Esophagus muscularis mucosa (tissue), 4 donors: ENCODE data around the gene SLC39A2. TPM values are rescaled to one million over a fixed set of nuclear protein-coding genes. Genes with fewer than 3 reads are reported as not detected.
"Not testable (repeated sequence)": the region's sequence is repeated elsewhere in the genome, so short reads cannot be mapped to it uniquely, and the experiment has no call there.

Experiments
- DNase-seq: peaks from one replicate; pipeline ENCODE4 v3.0.0-alpha.2; 2017; ENCODE audit errors: extremely low spot score
- H3K27ac ChIP-seq, 4 donors: fragments of 200-600 bp; sonication (generic); replicated peaks in 1 of 4; 1 replicate in 3 of 4; 2 replicates in 1 of 4; pipeline ENCODE4 v1.5.1; 2016 to 2019; ENCODE audit warnings: mild to moderate bottlenecking in 1 of 4
- H3K27me3 ChIP-seq, 4 donors: fragments of 200-600 bp; sonication (generic); one replicate each; pipeline versions ENCODE4 v1.5.1 to v1.6.0; 2016 to 2019
- H3K36me3 ChIP-seq, 4 donors: fragments of 200-600 bp; sonication (generic); one replicate each; pipeline ENCODE4 v1.5.1; 2016 to 2019
- H3K4me1 ChIP-seq, 4 donors: fragments of 200-600 bp; sonication (generic); one replicate each; pipeline ENCODE4 v1.5.1; 2016 to 2019
- H3K4me3 ChIP-seq, 4 donors: fragments of 200-600 bp; sonication (generic); 1 replicate in 2 of 4; 2 replicates in 2 of 4; pipeline ENCODE4 v1.5.1; 2016 to 2019; ENCODE audit warnings: mild to moderate bottlenecking in 4 of 4, moderate library complexity in 1 of 4
- H3K9me3 ChIP-seq, 4 donors: fragments of 200-600 bp; sonication (generic); 1 replicate in 3 of 4; 2 replicates in 1 of 4; pipeline ENCODE4 v1.5.1; 2016 to 2019
- CTCF ChIP-seq, 3 experiments: fragments of 200-600 bp in 2 of 3; fragments of 450-650 bp in 1 of 3; sonication (generic) in 2 of 3; IDR thresholded peaks; one replicate each; pipeline ENCODE4 v1.5.1; 2017 to 2019; ENCODE audit warnings: antibody characterized with exemption in 3 of 3, mild to moderate bottlenecking in 2 of 3, moderate library complexity in 1 of 3
- EP300 ChIP-seq: sonication (generic); formaldehyde crosslinking; IDR thresholded peaks from one replicate; pipeline ENCODE4 v1.6.1; 2017; ENCODE audit warnings: antibody characterized with exemption
- POLR2A ChIP-seq: fragments of 450-650 bp; IDR thresholded peaks from one replicate; pipeline ENCODE4 v1.6.1; 2017; ENCODE audit warnings: antibody characterized with exemption, moderate library complexity, mild to moderate bottlenecking, low read depth
- POLR2AphosphoS5 ChIP-seq, 2 donors: sonication (generic); formaldehyde crosslinking; IDR thresholded peaks; one replicate each; pipeline ENCODE4 v1.6.1; 2017; ENCODE audit warnings: antibody characterized with exemption in 2 of 2
- WGBS: methylation state at CpG from one replicate; pipeline ENCODE4 v1.1.5; 2018; 5-methylcytosine and 5-hydroxymethylcytosine counted together
- intact Hi-C: fragments of 100-400 bp; cut with DNase I; formaldehyde crosslinking; loops from one replicate; pipeline ENCODE4 v1.15.1; 2023
- total RNA-seq, 4 donors: library from RNA; depleted of rRNA; stranded (reverse); fragments of >200 nt; gene quantifications; one replicate each; pipeline versions ENCODE4 v1.1.0 to v1.2.1, GENCODE V29; 2016

SLC39A2 gene
- total RNA-seq, 4 donors from 2014 or later: not detected

GRCh38 chr14:21038441-21039422 is 39.6 kb downstream of the SLC39A2 start:
- Histone ChIP-seq H3K9me3 (no peaks in the 10 kb centered on the region), H3K27me3 (no peaks in the 10 kb centered on the region), H3K4me3 (peak overlapping the region in 3 of 4 donors; percentile 4 to 24 (median 4)), H3K4me1 (peaks cover 33 to 39% (median 38%) of the 10 kb centered on the region in 4 donors), H3K36me3 (no peaks in the 10 kb centered on the region), H3K27ac (peak overlapping the region; percentile 74 to 81 (median 77))
- intact Hi-C loops: no loop called here
- WGBS: 16% methylated on average over 10 of the region's 10 CpGs
- TF ChIP-seq CTCF (IDR thresholded peaks at IDR 0.05): no peak
- TF ChIP-seq POLR2AphosphoS5 (IDR thresholded peaks at IDR 0.05): peak; percentile 74 to 85
- peak; percentile 94 for DNase-seq

GRCh38 chr14:21039585-21040369 is 40.7 kb downstream of the SLC39A2 start:
- peak; percentile 77 to 82 (median 81) for TF ChIP-seq CTCF (IDR thresholded peaks at IDR 0.05)
- TF ChIP-seq POLR2A: no peak
- no peak for TF ChIP-seq EP300
- TF ChIP-seq POLR2AphosphoS5 (IDR thresholded peaks at IDR 0.05): peak in 1 of 2 donors; percentile 35
- no peak for DNase-seq
- H3K36me3 ChIP-seq: no peaks in the 10 kb centered on the region
- H3K4me3 ChIP-seq: peak overlapping the region in 2 of 4 donors; percentile 4 to 24
- H3K4me1 ChIP-seq: peaks cover 44 to 48% (median 44%) of the 10 kb centered on the region in 4 donors
- H3K27ac ChIP-seq: peak overlapping the region; percentile 74 to 81 (median 77)
- no peaks in the 10 kb centered on the region for H3K9me3 ChIP-seq
- whole genome bisulfite sequencing: 47% methylated on average over 8 of the region's 8 CpGs
- no peaks in the 10 kb centered on the region for H3K27me3 ChIP-seq
- intact Hi-C loops: loop anchor here (1.0 to 10.0 kb wide), 2 partner anchors 25 to 185 kb away; no protein-coding TSS in a partner anchor

GRCh38 chr14:21040370-21040925 is 41.4 kb downstream of the SLC39A2 start:
- DNase-seq: no peak
- H3K4me3 ChIP-seq: no peak overlapping the region
- peaks cover 44 to 48% (median 45%) of the 10 kb centered on the region in 4 donors for H3K4me1 ChIP-seq
- WGBS: 79% methylated on average over 8 of the region's 8 CpGs
- no peaks in the 10 kb centered on the region for H3K27me3 ChIP-seq
- TF ChIP-seq POLR2AphosphoS5 (IDR thresholded peaks at IDR 0.05): no peak
- no peak for TF ChIP-seq EP300
- no peak for TF ChIP-seq POLR2A
- no peak for TF ChIP-seq CTCF (IDR thresholded peaks at IDR 0.05)
- no peaks in the 10 kb centered on the region for H3K9me3 ChIP-seq
- H3K36me3 ChIP-seq: no peaks in the 10 kb centered on the region
- intact Hi-C loops: loop anchor here (1.0 to 10.0 kb wide), 2 partner anchors 26 to 186 kb away; no protein-coding TSS in a partner anchor
- peak overlapping the region in 1 of 4 donors; percentile 74 for H3K27ac ChIP-seq

- DNase-seq, H3K27me3 ChIP-seq, H3K9me3 ChIP-seq, H3K4me3 ChIP-seq, H3K27ac ChIP-seq, H3K36me3 ChIP-seq: not testable (repeated sequence)
- peaks cover 44 to 48% (median 45%) of the 10 kb centered on the region in 4 donors for H3K4me1 ChIP-seq
- 83% methylated on average over 3 of the region's 3 CpGs for WGBS
- intact Hi-C loops: loop anchor here (1.0 to 10.0 kb wide), 2 partner anchors 27 to 186 kb away; no protein-coding TSS in a partner anchor
Observed at GRCh38 chr14:21040941-21041340, 41.8 kb downstream of the SLC39A2 start.
